Trophoblast cell (in vitro differentiated cells and primary cell): Measurements from ENCODE around the gene SCFD1.
"Not testable (repeated sequence)": the region's sequence is repeated elsewhere in the genome, so short reads cannot be mapped to it uniquely, and the experiment has no call there.

Experiments
- DNase-seq, 2 donors: peaks; one replicate each; pipeline ENCODE4 v3.0.0-alpha.2; 2016
- H2AFZ ChIP-seq: 2 replicates; pipeline ENCODE4 v1.6.1; 2013; ENCODE audit warnings: low read length, moderate library complexity, mild to moderate bottlenecking; ENCODE audit not compliant: insufficient read depth, poor library complexity
- H2AK5ac ChIP-seq: 2 replicates; pipeline ENCODE4 v1.6.1; 2013; ENCODE audit warnings: mild to moderate bottlenecking, low read length
- H2BK120ac ChIP-seq: 2 replicates; pipeline ENCODE4 v1.6.1; 2013; ENCODE audit warnings: low read length, mild to moderate bottlenecking, moderate library complexity; ENCODE audit not compliant: insufficient read depth, poor library complexity
- H2BK12ac ChIP-seq: 2 replicates; pipeline ENCODE4 v1.6.1; 2013; ENCODE audit warnings: mild to moderate bottlenecking, low read length, moderate library complexity
- H2BK5ac ChIP-seq: 2 replicates; pipeline ENCODE4 v1.6.1; 2013; ENCODE audit warnings: low read length, low read depth, moderate library complexity, mild to moderate bottlenecking; ENCODE audit not compliant: poor library complexity
- H3K14ac ChIP-seq: 2 replicates; pipeline ENCODE4 v1.6.1; 2013; ENCODE audit warnings: mild to moderate bottlenecking, low read length
- H3K18ac ChIP-seq: 2 replicates; pipeline ENCODE4 v1.6.1; 2013; ENCODE audit warnings: mild to moderate bottlenecking, low read length
- H3K23ac ChIP-seq: 2 replicates; pipeline ENCODE4 v1.6.1; 2013; ENCODE audit warnings: low read length
- H3K27ac ChIP-seq: 2 replicates; pipeline ENCODE4 v1.5.1; 2013; ENCODE audit warnings: low read depth, mild to moderate bottlenecking, inconsistent platforms, low read length, moderate library complexity
- H3K27me3 ChIP-seq: 2 replicates; pipeline ENCODE4 v1.6.1; 2013; ENCODE audit warnings: inconsistent platforms, mild to moderate bottlenecking, low read length, moderate library complexity; ENCODE audit not compliant: insufficient read depth
- H3K36me3 ChIP-seq, 2 experiments: 1 replicate in 1 of 2; 2 replicates in 1 of 2; pipeline ENCODE4 v1.6.1; 2013; ENCODE audit warnings: low read length in 2 of 2, mild to moderate bottlenecking in 2 of 2, moderate library complexity in 1 of 2; ENCODE audit not compliant: insufficient read depth in 2 of 2, control insufficient read depth in 1 of 2
- H3K4ac ChIP-seq: 2 replicates; pipeline ENCODE4 v1.6.1; 2013; ENCODE audit warnings: low read depth, mild to moderate bottlenecking, low read length, moderate library complexity
- H3K4me1 ChIP-seq, 2 experiments: 1 replicate in 1 of 2; 2 replicates in 1 of 2; pipeline ENCODE4 v1.6.1; 2013; ENCODE audit warnings: low read length in 2 of 2, mild to moderate bottlenecking in 2 of 2, moderate library complexity in 1 of 2; ENCODE audit not compliant: insufficient read depth in 2 of 2, control insufficient read depth in 1 of 2
- H3K4me2 ChIP-seq: 2 replicates; pipeline ENCODE4 v1.6.1; 2013; ENCODE audit warnings: inconsistent platforms, mild to moderate bottlenecking, low read length, moderate library complexity
- H3K4me3 ChIP-seq: 2 replicates; pipeline ENCODE4 v1.5.1; 2013; ENCODE audit warnings: mild to moderate bottlenecking, low read depth, low read length, inconsistent platforms
- H3K79me1 ChIP-seq: one replicate; pipeline ENCODE4 v1.6.1; 2013; ENCODE audit warnings: low read length
- H3K79me2 ChIP-seq: 2 replicates; pipeline ENCODE4 v1.6.1; 2013; ENCODE audit warnings: low read length, mild to moderate bottlenecking; ENCODE audit not compliant: control insufficient read depth, insufficient read depth, poor library complexity
- H3K9ac ChIP-seq: 2 replicates; pipeline ENCODE4 v1.6.1; 2013; ENCODE audit warnings: mild to moderate bottlenecking, low read length
- H3K9me3 ChIP-seq: 2 replicates; pipeline ENCODE4 v1.6.1; 2013; ENCODE audit warnings: low read depth, mild to moderate bottlenecking, control low read depth, inconsistent platforms, low read length; ENCODE audit not compliant: insufficient read depth
- H4K12ac ChIP-seq: 2 replicates; pipeline ENCODE4 v1.6.1; 2013; ENCODE audit warnings: low read depth, mild to moderate bottlenecking, low read length, moderate library complexity
- H4K8ac ChIP-seq: 2 replicates; pipeline ENCODE4 v1.6.1; 2013; ENCODE audit warnings: low read depth, mild to moderate bottlenecking, low read length, moderate library complexity
- H4K91ac ChIP-seq: one replicate; pipeline ENCODE4 v1.6.1; 2013; ENCODE audit warnings: low read depth, mild to moderate bottlenecking, low read length, moderate library complexity
- WGBS: extraction: QIAGEN DNeasy Blood & Tissue Kit; methylation state at CpG from one replicate; pipeline ENCODE4 v1.1.7; 2013; ENCODE audit warnings: missing lambda C conversion rate; ENCODE audit not compliant: insufficient read length, insufficient coverage; ENCODE audit errors: extremely low coverage; 5-methylcytosine and 5-hydroxymethylcytosine counted together

The SCFD1 gene

DNA sequence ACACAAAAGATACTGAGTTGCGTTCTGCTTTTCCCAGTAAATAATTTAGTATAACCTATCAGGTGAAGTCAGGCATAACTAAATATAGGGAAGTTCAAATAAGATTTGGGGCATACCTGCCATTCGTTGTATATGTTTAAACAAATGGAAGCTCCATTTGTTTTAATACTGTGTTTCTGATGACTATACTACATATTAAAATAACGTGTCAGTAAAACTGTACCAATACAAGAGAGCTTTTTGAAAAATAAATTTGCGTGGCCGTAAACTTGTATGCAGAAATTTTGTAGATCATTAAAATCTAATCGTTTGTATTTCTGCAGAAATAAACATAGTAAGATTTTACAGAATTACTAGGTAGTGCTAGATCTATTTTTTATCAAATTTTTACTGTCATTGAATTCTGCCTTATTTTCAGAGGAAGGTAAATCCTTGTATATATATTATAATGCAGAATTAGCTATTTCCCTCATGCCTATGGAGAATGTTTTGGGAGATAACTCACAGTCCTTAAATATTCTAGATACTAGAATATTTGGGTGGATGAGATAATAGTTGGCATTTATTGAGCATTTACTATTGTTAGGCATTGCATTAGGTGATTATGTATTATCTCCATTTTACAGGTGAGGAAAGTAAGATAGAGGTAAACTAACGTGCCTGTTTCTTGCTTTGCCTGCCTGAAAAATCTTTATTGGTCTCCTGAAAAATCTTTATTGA lies 1.5 kb downstream of the SCFD1 start:
- Histone ChIP-seq H4K91ac (no peak overlapping the region), H3K4me1 (peaks cover 0 to 4% of the 10 kb centered on the region in 2 experiments), H3K9ac (no peak overlapping the region), H3K79me2 (peaks cover 6% of the 10 kb centered on the region), H3K23ac (no peak overlapping the region), H3K18ac (no peak overlapping the region), H4K8ac (no peak overlapping the region), H2BK5ac (no peak overlapping the region), H3K4me3 (no peak overlapping the region), H3K4ac (peak overlapping the region; percentile 71), H2AK5ac (no peak overlapping the region), H3K36me3 (peaks cover 0 to 3% of the 10 kb centered on the region in 2 experiments), H2BK120ac (no peak overlapping the region), H4K12ac (no peak overlapping the region), H3K4me2 (no peak overlapping the region), H3K27ac (no peak overlapping the region), H3K9me3 (no peaks in the 10 kb centered on the region), H3K79me1 (peaks cover 4% of the 10 kb centered on the region), H2BK12ac (no peak overlapping the region), H3K27me3 (no peaks in the 10 kb centered on the region), H2AFZ (no peak overlapping the region), H3K14ac (no peak overlapping the region)
- DNase-seq, result no peak
- no CpG with 5 or more reads among the region's 7 CpGs for WGBS

GRCh38 chr14:30624132-30624423 lies 2.0 kb downstream of the SCFD1 start:
- no CpG with 5 or more reads among the region's 5 CpGs for WGBS
- H2BK12ac ChIP-seq, result no peak overlapping the region
- H4K8ac ChIP-seq, result no peak overlapping the region
- DNase-seq, result no peak
- no peak overlapping the region for H3K23ac ChIP-seq
- H2AFZ ChIP-seq, result no peak overlapping the region
- peak overlapping the region; percentile 71 for H3K4ac ChIP-seq
- peaks cover 6% of the 10 kb centered on the region for H3K79me2 ChIP-seq
- peaks cover 0 to 4% of the 10 kb centered on the region in 2 experiments for H3K4me1 ChIP-seq
- no peak overlapping the region for H3K27ac ChIP-seq
- H3K14ac ChIP-seq, result no peak overlapping the region
- no peak overlapping the region for H4K12ac ChIP-seq
- no peak overlapping the region for H3K4me3 ChIP-seq
- H3K9me3 ChIP-seq, result no peaks in the 10 kb centered on the region
- H3K9ac ChIP-seq, result no peak overlapping the region
- no peak overlapping the region for H2BK5ac ChIP-seq
- no peak overlapping the region for H3K18ac ChIP-seq
- peaks cover 4% of the 10 kb centered on the region for H3K79me1 ChIP-seq
- H3K4me2 ChIP-seq, result no peak overlapping the region
- no peak overlapping the region for H2AK5ac ChIP-seq
- H3K36me3 ChIP-seq, result peaks cover 0 to 3% of the 10 kb centered on the region in 2 experiments
- no peak overlapping the region for H2BK120ac ChIP-seq
- H3K27me3 ChIP-seq, result no peaks in the 10 kb centered on the region
- H4K91ac ChIP-seq, result no peak overlapping the region

DNA sequence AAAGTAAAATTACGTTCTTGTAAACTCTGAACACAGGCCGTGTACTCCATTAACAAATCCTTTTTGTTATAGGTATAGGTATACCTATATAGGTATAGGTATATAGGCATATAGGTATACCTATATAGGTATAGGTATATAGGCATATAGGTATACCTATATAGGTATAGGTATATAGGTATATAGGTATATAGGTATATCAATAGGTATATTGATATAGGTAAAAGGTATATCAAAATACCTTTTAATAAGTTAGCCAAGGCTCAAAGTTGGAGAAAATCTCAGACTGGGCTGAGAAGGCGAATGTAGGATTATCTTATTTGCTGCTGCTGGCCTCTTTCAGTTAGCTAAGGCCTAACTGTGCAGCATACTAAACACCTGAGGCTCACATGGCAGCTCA lies 3.4 kb downstream of the SCFD1 start:
- H3K79me2 ChIP-seq, result peaks cover 6% of the 10 kb centered on the region
- H3K4me3 ChIP-seq, result no peak overlapping the region
- no peak overlapping the region for H3K18ac ChIP-seq
- no peak overlapping the region for H2BK120ac ChIP-seq
- H4K91ac ChIP-seq, result no peak overlapping the region
- no peak overlapping the region for H2BK12ac ChIP-seq
- no peak overlapping the region for H2AFZ ChIP-seq
- H3K27me3 ChIP-seq, result no peaks in the 10 kb centered on the region
- H3K9ac ChIP-seq, result no peak overlapping the region
- H3K27ac ChIP-seq, result no peak overlapping the region
- H3K14ac ChIP-seq, result no peak overlapping the region
- no CpG with 5 or more reads among the region's 3 CpGs for WGBS
- peaks cover 0 to 4% of the 10 kb centered on the region in 2 experiments for H3K4me1 ChIP-seq
- H3K4ac ChIP-seq, result peak overlapping the region; percentile 16
- no peak overlapping the region for H4K8ac ChIP-seq
- H2BK5ac ChIP-seq, result no peak overlapping the region
- H3K36me3 ChIP-seq, result peaks cover 0 to 3% of the 10 kb centered on the region in 2 experiments
- H4K12ac ChIP-seq, result no peak overlapping the region
- no peaks in the 10 kb centered on the region for H3K9me3 ChIP-seq
- no peak for DNase-seq
- H2AK5ac ChIP-seq, result no peak overlapping the region
- H3K79me1 ChIP-seq, result peaks cover 4% of the 10 kb centered on the region
- no peak overlapping the region for H3K4me2 ChIP-seq
- H3K23ac ChIP-seq, result no peak overlapping the region

GRCh38 chr14:30629432-30629831 lies 7.3 kb downstream of the SCFD1 start:
- not testable (repeated sequence) for H3K27me3 ChIP-seq, H3K9ac ChIP-seq, H2BK12ac ChIP-seq, H2BK120ac ChIP-seq, H3K23ac ChIP-seq, H3K4me2 ChIP-seq, H3K18ac ChIP-seq, H3K4me3 ChIP-seq, H4K8ac ChIP-seq, H3K36me3 ChIP-seq, H4K12ac ChIP-seq, H3K79me1 ChIP-seq, H2BK5ac ChIP-seq, H2AFZ ChIP-seq, H2AK5ac ChIP-seq, H3K79me2 ChIP-seq, H4K91ac ChIP-seq, H3K9me3 ChIP-seq, H3K14ac ChIP-seq, H3K27ac ChIP-seq, H3K4ac ChIP-seq, H3K4me1 ChIP-seq
- DNase-seq, result peak; percentile 2 to 58
- WGBS, result no CpG with 5 or more reads among the region's 8 CpGs
